GM19395 (cell line): ENCODE data around the gene REEP1.
"Not testable (repeated sequence)": the region's sequence is repeated elsewhere in the genome, so short reads cannot be mapped to it uniquely, and the experiment has no call there.

Source experiments
- ATAC-seq: cut with Tn5 transposase; IDR thresholded peaks from one replicate; pipeline ENCODE4 v1.9.1; 2021; ENCODE audit warnings: mild to moderate bottlenecking, moderate library complexity; ENCODE audit not compliant: unreplicated experiment

Gene REEP1

DNA sequence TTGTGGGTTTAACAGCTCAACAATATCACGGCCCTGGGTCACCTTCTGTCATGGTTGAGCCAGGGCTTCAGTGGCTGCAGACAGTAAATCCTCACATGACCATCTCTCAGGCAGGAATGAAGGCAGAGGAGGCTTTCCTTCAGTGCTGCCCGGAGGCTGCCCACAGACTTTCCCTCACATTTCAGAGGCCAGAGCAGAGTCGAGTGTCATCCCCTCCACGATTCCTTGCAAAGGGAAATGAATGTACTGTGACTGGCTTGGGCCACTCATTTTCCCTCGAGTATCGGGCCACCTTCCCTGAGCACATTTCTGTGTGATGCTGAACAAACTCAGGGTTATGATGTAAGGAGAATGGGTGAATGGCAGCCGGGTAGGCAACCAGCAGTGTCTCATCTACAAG, 10.0 kb upstream of the REEP1 start:
- ATAC-seq = no peak

DNA sequence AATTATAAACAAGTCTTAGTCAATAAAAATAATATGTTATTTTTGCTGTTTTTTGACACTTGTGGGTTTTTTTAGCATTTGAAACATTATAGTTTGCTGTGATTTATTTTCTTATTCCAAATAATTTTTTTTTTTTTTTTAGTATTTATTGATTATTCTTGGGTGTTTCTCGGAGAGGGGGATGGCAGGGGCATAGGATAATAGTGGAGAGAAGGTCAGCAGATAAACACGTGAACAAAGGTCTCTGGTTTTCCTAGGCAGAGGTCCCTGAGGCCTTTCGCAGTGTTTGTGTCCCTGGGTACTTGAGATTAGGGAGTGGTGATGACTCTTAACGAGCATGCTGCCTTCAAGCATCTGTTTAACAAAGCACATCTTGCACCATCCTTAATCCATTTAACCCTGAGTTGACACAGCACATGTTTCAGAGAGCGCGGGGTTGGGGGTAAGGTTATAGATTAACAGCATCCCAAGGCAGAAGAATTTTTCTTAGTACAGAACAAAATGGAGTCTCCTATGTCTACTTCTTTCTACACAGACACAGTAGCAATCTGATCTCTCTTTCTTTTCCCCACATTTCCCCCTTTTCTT, 8.5 kb upstream of the REEP1 start:
- not testable (repeated sequence) for ATAC-seq

DNA sequence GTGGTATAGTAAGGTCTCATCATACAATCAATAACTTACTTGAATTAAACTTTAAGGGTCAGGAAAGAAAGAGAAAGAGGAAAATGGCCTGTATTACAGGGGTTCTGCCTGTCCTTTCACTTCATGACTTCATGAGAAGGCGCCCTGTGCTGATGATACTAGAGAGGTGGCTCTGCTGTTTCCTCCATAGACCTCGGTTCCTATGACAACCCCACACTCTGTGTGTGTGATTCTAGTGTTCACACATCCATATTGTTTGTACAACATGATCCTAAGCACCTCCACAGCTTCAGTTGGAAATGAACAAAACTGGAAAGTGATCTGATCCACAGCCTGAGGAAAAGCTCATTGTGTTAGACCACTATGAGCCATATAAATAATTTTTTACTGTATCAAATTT, 7.0 kb upstream of the REEP1 start:
- ATAC-seq = no peak

DNA sequence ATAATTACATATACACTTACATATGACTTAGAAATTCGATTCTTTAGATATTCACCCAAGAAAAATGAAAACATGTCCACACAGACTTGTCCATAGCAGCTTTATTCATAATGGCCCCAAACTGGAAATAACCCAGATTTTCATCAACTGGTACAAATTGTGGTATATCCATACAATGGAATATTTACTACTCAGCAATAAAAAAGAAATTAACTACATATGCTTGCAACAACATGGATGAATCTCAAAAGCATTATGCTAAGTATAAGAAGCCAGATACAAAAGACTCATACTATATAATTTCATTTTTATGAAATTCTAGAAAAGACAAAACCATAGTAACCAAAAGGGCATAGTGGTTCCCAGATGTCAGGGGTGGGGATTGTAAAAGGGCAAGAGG, 5.1 kb upstream of the REEP1 start:
- no peak for ATAC-seq

DNA sequence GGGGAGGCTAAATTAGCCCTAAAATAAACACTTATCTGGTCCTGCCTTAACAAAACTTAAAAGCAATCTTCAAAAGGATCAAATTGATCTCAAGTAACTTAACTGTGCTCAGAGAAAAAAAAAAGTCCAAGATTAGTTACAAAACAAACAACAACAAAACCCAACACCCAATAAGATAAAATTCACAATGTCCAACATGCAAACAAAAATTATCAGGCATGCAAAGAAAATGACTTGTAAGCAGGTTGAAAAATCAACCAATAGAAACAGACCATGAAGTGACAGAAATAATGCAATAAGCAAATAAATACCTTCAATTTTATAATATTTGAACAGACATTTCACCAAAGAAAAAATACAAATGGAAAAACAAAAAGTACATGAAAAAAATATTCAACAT, 4.0 kb upstream of the REEP1 start:
- no peak for ATAC-seq

DNA sequence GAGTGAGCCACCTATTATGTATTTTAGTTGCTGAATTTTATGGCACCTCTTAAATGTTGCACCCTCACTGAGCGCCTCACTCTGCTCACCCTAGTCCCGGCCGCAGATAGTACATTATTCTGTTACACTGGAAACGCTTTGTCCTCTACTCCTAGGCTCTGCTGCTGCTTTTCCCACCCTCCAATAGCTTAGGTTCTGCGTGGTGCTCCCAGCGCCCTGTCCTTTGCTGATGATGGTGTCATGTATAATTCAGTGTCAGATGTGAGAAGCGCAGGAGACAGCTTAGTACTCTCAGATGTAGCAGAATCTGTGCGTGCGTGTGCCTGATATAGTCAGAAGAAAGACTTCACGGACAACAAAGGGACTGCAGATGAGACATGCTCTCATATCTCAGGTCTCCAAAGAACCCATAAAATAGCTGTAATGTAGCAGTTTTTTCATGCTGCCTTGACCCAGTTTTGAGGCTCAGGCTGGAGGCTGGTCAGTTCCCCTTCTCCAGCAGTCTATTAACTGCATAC, 1.4 kb upstream of the REEP1 start:
- no peak for ATAC-seq

DNA sequence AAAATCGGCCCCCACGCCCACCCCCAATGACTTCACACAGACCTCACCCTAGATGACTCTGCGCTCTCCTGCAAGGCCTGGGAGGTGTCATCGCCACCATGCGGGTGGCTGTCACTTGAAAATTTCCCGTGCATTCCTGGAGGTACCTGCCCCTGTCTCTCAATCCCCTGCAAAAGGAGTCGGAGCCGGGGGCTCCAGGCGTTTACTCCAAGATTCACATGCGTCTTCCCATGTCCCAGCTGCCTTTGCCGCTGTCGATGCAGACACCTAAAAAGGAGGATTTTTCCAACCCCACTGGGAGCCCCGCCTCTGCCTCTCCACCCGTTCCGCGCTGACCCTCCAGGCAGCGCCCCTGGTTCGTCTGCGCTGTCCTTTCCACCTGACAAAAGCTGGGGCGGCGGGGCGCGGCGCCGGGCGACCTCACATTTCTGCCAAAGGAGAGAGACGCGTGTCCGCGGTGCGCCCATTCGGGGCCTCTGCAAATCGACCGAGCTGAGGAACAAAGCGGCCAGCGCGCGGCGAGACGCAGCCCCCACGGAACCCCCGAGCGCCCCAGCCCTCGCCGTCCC, 667 bp downstream of the REEP1 start:
- ATAC-seq = no peak

DNA sequence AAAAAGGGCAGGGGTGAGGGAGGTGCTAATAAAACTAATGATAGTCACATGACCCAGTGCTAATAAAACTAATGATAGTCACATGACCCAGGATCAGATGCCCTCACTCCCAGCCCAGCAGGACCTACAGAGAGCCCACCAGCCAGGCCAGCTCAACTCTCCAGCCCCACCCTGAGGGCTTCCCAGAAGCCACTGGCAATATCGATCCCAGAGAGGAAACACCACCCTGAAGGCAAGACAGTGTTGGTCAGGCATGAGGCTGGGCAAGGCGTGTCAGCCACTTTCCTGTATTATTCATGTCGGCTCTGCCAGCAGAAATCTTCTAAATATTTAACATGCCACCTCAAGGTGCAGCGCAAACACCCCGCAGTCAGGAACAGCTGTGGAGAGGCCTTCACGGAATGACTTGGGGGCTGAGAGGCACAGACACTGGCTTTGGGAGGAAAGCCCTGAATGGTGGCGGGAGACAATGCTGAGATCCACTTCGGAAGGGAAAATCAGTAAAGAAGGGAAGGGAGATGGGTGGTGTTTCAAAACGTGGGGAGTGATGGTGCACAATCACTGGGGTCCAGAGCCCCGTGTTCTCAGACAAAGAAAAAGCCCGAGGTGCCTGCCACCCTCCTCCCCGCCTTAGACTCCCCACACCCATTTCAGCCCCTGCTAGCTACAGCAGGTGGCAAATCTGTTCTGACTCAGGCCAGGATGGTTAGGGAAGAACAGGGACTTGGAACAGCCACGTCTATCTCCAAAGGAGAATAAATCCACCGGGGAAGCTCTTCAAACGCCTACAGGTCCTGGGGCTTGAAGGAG, 1.4 kb downstream of the REEP1 start:
- no peak for ATAC-seq

DNA sequence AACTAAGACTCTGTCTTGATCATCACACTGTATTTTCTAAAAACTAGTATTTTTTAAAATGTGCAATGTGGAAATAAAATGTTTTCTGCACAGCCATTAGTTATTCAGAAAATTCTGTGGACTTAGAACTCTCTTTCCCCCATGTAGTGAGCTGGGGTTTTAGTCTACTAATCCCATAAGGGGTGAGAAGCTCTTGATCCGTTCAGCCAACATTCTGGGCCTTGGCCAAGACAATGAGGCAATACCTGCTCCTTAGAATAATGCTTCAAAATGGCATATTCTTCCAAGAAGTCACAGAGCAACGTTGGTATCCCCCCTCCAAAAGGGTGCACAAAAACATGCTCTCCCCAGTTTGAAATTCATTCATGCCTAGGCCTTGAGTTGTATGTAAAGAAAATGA, 4.0 kb downstream of the REEP1 start:
- ATAC-seq = no peak

DNA sequence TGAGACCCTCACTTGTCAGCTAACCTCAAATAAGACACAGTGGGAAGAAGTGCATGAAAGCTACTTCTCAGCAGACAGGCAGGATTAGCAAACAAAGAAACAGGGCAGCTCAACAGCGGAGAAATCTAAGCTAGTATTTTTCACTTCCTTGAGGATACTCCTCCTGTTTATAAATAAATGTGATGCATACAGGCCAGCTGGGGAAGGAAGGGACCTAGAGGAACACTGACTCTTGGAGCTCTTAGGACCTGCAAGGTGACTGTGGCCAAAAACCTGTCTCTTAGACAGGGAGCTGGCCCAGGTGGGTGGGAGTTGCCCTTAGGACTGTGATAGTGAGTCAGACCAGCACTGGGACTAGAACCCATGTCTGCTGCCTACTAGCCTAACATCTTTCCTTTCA, 4.8 kb downstream of the REEP1 start:
- ATAC-seq = no peak

DNA sequence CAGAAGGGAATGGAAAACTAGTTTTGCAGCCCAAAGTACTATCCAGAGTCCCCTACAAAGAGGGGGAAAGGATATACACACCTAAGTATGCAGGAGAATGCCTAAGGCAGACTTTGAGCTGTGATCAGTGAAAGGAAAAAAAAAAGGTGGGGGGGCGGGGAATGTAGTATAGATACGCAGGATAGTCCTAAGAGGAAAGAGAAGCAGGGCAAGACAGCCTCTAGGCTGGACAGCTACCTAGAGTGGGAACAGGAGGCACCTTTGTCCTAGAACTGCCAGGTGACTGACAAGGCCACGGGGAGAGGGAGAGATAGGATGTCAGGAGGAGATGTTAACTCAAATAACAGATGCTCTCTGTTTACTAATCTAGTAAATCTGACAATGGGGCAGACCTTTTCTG, 6.0 kb downstream of the REEP1 start:
- ATAC-seq = no peak

DNA sequence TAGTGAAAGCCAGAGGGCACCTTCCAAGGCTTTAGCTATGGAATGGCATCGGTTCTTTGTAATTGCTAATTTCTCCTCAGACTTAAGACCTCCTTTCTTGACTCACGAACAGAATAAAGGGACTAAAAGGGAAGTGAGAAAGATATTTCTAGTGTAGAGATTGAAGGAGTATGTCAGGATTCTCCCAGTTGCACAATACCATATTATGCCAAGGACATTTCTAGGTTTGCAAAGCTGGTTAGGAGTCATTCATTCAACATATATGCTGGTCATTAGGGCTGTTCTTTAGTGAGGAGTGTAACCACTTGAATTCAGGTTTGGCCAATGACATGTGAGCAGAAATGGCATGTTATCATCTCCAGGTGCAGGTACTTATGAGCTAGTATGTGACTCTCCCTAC, 7.4 kb downstream of the REEP1 start:
- no peak for ATAC-seq

DNA sequence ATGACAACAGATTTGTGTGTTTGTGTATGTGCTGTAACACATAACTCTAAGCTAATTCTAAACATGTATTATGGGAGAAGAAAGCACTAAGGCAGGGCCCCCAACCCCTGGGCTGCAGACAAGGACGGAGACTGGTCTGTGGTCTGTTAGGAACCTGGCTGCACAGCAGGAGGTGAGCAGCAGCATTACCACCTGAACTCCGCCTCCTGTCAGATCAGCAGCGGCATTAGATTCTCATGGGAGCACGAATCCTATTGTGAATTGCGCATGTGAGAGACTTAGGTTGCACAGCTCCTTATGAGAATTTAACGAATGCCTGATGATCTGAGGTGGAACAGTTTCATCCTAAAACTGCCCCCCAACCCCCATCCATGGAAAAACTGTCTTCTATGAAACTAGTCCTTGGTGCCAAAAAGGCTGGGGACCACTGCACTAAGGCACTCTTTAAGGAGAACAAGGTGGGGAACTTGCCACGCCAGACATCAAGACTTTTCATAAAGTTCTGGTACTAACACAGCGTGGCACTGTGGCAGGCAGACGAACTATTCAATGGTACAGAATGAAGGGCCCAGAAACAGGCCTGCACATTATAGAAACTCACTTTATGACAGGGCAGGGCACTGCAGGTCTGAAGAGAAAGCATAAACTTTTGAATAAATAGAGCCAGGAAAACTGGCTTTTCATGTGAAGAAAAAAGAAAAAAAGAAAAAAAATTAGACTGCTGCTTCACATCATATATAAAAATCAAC, 14.0 kb downstream of the REEP1 start:
- no peak for ATAC-seq

DNA sequence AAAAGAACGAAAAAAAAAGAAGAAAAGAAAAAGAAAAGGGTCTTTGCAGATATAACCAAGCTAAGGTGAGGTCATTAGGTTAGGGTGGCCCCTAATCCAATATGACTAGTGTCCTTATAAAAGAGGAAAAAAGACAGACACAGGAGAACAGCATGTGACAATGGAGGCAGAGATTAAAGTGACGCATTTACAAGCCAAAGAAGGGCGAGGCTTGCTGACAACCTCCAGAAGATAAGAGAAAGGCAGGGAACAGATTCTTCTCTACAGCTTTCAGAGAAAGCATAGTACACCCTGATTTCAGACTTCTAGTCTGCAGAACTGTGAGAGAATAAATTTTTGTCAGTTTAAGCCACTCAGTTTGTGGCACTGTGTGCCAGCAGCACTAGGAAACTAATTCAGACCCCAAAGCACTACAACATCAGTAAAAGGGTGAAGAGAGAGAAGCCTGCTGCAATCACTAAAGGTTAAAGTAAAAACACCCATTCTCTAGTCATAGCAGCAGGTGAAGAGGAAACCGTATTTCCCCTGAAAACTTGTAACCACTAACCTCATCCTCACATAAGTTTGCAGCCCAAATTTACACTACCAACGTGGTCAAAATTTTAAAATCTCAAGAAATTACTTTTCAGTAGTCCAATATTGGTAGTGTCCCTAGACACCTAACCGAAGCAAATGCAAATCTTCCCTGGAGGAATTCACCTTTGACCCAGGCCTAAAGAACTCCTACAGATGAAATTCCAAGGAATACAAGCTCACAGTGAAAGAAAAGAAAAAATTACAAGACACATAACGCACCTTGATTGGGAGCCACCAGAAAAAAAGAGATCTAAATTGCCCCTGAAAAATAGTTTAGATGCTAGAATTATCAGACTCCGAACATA, 17.5 kb downstream of the REEP1 start:
- ATAC-seq = no peak

DNA sequence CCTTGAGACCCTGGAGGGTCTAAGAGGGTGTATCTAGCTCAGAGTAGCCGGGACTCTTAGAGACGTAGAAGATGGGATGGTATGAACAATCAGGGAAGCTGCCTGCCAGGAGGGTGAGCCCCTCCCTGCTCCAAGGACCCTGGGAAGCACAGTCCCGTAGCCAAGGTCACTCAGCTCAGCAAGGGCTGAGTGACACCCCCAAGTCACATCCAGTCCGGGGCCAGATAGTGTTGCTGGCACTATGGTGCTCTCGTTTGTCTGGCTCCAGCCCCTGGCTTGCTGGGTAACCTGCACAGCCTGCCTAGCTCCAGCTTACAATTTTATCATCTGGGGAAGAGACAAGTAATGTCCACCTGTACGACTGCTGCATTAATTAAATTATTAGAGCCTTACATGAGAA, 22.3 kb downstream of the REEP1 start:
- ATAC-seq = no peak

DNA sequence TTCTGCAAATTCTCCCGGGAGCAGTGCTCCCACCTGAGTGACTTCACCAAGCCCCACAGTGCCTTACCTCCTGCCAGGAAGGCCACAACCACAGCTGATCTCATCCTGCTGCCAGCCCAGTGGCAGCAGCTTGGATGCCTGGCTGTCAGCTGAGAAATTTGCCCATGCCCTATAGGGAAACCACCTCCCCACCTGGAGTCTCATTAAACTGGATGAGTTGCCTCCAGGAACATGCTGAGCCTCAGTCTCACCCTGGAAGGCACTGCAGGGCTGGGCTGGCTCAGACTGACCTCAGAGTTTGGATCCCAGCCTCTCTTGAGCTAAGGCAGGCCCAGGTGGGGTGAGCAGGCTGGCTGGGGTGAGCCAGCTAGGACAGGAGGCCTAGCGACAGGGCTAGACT, 23.3 kb downstream of the REEP1 start:
- no peak for ATAC-seq

DNA sequence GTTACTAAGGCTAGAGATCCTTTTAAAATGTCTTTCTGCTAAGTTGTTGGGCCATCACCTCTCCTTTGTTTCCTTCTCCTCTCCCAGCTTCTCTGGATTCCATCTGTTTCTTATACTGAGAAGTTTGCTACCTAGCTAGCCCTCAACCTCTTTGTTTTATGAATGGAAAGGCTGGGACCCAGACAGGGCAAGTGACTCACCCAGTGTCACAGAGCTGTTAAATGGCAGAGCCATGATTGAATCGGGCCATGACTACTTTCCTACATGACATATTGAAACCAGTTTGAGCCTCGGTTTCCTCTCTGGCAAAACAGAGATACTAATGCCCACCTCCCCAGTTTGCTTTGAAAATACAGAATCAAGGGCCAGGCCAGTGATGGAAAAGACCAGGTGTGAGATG, 24.1 kb downstream of the REEP1 start:
- ATAC-seq = no peak

DNA sequence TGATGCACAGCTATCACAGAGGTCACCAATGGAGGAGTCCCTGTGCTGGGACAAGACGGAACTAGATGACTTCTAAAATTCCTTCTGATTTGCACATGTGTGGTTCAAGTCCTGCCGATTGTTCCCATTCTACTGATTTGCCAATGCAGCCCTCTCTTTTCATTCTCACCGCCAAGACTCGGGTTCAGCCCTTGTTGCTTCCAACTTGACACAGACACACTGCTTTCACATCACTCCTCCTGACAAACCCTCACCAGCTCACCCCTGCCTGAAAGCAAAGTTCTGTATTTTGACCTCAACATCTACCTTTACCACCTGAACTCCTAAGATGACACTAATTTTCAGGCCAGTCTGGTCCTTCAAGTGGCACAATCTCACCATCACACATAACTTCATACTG, 25.5 kb downstream of the REEP1 start:
- ATAC-seq = no peak

DNA sequence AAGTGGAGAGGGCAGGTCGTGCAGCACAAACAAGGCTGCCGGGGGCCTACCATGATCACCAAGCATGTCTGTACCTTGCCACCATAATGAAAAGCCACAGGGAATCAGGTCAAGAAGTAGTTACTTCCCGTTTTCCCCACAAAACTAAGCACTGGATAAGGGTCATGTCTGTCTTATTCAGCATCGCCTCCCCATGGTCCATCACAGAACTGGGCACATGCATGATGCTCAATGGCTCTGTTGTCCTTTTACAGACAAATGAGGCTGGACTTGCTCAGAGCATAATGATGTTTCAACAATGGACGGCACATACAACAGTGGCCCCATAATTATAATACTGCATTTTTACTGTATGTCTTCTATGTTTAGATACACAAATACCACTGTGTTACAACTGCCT, 27.5 kb downstream of the REEP1 start:
- ATAC-seq = no peak

DNA sequence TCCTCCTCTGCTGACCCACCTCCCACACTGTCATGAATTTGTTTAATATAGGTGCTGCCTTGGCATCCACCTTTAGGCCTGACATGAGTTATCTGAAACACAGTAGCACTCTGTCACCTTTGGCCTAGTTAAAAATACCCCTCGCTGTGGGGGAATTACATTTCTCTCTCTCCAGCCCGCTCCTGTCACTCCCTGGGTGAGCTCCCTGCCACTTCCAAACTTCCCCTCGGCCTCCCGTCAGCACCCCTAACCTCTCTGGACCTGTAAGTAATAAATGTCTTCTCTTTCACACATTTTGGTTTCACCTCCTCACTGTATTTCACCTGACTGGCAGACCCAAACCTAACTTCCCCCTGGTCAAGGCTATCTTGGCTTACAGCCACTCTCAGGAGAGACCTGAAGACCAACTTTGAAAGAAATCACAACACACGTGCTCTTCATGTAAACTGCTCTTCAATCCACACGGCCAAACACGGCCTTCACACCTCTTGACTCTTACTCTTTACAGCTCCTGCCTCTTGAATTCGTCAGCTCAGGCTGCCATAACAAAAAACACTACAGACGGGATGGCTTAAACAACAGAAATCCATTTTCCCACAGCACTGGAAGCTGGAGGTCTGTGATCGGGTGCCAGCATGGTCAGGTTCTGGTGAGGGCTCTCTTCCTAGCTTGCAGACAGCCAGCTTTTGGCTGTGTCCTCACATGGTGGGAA, 28.3 kb downstream of the REEP1 start:
- ATAC-seq = no peak
